ENCODE measurements around the gene AMFR. TPM values are rescaled to one million over a fixed set of nuclear protein-coding genes. Genes with fewer than 3 reads are reported as not detected.

AMFR gene
- total RNA-seq, 1 donor from 2014 or later, result 90.7 TPM

DNA sequence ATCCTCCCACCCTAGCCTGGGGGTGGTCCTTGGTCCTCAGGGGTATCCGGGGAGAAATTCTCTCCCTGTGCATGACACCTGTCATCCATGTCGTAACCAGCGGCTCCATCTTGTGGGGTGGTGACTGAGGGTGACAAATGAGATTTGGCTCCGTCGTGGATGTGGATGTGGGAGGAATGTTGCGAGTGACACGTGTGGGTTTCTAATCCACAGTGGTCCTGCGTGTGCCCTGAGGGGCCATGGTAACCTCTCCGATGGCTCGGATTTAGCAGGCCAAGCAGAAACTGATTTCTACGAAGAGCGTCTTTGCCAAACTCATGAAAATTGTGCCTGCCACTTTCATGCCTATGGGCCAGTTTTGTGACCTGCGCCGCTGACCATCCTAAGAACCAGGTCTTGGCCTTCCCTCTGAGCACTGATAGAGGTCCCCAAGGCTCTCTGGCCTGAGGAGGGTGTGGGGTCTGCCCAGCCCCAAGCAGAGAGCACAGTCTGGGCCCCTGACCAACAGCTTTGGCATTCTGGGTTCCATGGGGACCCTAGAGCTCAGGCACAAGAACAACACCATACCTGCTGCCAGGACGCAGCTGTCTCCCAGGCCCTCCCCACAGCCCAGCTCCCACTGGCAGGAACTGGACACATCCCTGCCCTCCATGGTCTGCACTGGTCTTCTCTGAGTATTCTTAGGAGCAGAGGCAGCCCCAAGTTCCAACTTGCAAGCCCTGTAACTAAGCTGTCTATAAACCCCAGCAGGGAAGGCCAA lies 79.0 kb downstream of the AMFR start:
- Mint-ChIP-seq H3K9me3 (ENCODE audit: unreplicated experiment) (no peaks in the 10 kb centered on the region), H3K4me1 (ENCODE audit: unreplicated experiment) (peaks cover 2% of the 10 kb centered on the region), H3K27me3 (ENCODE audit: unreplicated experiment) (peaks cover 10% of the 10 kb centered on the region), H3K36me3 (ENCODE audit: low read depth, unreplicated experiment) (no peaks in the 10 kb centered on the region), H3K27ac (ENCODE audit: unreplicated experiment) (no peak overlapping the region), H3K4me3 (ENCODE audit: unreplicated experiment) (no peak overlapping the region)
- no peak for DNase-seq (ENCODE audit: low spot score)
- TF ChIP-seq, protein P1, sequence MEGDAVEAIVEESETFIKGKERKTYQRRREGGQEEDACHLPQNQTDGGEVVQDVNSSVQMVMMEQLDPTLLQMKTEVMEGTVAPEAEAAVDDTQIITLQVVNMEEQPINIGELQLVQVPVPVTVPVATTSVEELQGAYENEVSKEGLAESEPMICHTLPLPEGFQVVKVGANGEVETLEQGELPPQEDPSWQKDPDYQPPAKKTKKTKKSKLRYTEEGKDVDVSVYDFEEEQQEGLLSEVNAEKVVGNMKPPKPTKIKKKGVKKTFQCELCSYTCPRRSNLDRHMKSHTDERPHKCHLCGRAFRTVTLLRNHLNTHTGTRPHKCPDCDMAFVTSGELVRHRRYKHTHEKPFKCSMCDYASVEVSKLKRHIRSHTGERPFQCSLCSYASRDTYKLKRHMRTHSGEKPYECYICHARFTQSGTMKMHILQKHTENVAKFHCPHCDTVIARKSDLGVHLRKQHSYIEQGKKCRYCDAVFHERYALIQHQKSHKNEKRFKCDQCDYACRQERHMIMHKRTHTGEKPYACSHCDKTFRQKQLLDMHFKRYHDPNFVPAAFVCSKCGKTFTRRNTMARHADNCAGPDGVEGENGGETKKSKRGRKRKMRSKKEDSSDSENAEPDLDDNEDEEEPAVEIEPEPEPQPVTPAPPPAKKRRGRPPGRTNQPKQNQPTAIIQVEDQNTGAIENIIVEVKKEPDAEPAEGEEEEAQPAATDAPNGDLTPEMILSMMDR (IDR thresholded peaks at IDR 0.05; ENCODE audit: unreplicated experiment), result no peak

DNA sequence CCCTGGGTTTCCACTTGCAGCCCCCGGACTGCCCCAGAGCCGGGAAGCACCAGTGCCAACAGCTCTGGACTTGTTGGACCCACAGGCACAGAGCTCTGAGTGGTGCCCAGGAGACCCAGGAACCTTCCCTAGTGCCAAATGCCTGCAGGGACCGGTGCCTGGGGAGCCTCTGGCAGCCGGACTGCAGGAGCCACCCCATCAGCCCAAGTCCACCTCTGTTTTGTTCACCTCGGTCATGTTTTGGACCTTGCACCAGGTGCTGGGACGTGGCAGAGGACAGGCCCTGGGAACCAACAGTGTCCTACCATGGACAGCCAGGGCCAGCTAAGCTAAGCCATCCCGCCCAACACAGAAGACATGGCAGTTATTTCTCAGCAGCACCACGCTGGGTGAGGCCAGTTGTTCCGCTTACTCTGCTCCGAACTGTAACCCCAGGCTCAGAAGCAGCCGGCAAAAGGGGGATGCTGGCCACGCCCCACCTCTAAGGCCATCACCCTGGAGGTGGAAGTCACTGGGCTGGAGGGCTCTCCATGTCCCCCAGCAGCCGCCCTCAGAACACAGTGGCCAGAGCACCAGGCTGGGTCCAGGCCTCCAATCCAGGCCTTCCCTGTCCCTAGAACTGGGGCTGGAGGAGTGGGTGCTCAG lies 79.8 kb downstream of the AMFR start:
- TF ChIP-seq, protein P1 (IDR thresholded peaks at IDR 0.05; ENCODE audit: unreplicated experiment), result no peak
- no peak for DNase-seq (ENCODE audit: low spot score)
- Mint-ChIP-seq H3K4me3 (ENCODE audit: unreplicated experiment) (no peak overlapping the region), H3K9me3 (ENCODE audit: unreplicated experiment) (no peaks in the 10 kb centered on the region), H3K4me1 (ENCODE audit: unreplicated experiment) (peaks cover 2% of the 10 kb centered on the region), H3K27me3 (ENCODE audit: unreplicated experiment) (peaks cover 7% of the 10 kb centered on the region), H3K36me3 (ENCODE audit: low read depth, unreplicated experiment) (no peaks in the 10 kb centered on the region), H3K27ac (ENCODE audit: unreplicated experiment) (no peak overlapping the region)

DNA sequence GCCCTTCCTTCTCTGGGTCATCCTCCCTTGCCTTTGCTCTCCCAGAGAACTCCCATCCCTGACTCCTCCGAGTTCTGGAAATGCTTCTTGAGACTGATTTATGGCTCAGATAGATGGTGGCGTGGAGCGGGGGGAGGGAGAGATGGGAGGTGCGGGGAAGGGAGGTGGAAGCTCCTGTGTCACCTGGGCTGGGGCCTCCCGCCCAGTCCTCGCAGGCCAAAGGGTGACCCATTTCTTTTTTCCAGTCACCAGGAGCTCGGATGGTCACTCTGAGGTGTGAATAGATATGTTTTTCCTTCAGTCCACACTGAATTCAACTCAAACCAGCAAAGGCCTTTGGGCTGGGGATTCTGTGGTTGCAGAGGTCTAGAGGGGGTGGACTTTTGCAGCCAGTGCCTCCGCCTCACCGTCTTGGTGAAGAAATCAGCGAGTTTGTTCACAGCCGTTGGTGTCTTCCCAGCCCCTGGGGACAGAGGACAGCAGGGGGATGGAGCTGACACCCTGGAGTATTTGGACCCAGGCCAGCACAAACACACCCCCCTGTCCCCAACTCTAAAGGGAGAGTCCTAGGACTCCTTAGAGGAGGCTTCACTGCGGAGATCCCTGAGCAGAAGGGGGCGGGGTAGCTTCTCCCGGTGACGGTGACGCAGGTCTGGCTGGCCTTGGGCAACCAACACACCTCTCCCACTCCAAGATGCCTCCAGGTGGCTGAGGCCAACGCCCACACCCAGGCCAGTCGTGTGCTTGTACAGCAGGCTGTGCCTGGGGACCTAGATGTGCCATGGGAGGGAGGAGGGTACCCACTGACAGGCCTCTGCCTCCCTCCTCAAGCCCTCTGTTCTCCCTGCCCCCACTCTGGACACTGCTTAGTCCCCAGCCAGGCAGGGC lies 80.6 kb downstream of the AMFR start:
- no peak overlapping the region for H3K4me3 Mint-ChIP-seq (ENCODE audit: unreplicated experiment)
- no peaks in the 10 kb centered on the region for H3K9me3 Mint-ChIP-seq (ENCODE audit: unreplicated experiment)
- DNase-seq (ENCODE audit: low spot score), result no peak
- H3K27me3 Mint-ChIP-seq (ENCODE audit: unreplicated experiment), result peaks cover 7% of the 10 kb centered on the region
- peaks cover 2% of the 10 kb centered on the region for H3K4me1 Mint-ChIP-seq (ENCODE audit: unreplicated experiment)
- H3K36me3 Mint-ChIP-seq (ENCODE audit: low read depth, unreplicated experiment), result peaks cover 3% of the 10 kb centered on the region
- TF ChIP-seq, protein P1 (IDR thresholded peaks at IDR 0.05; ENCODE audit: unreplicated experiment), result no peak
- no peak overlapping the region for H3K27ac Mint-ChIP-seq (ENCODE audit: unreplicated experiment)

DNA sequence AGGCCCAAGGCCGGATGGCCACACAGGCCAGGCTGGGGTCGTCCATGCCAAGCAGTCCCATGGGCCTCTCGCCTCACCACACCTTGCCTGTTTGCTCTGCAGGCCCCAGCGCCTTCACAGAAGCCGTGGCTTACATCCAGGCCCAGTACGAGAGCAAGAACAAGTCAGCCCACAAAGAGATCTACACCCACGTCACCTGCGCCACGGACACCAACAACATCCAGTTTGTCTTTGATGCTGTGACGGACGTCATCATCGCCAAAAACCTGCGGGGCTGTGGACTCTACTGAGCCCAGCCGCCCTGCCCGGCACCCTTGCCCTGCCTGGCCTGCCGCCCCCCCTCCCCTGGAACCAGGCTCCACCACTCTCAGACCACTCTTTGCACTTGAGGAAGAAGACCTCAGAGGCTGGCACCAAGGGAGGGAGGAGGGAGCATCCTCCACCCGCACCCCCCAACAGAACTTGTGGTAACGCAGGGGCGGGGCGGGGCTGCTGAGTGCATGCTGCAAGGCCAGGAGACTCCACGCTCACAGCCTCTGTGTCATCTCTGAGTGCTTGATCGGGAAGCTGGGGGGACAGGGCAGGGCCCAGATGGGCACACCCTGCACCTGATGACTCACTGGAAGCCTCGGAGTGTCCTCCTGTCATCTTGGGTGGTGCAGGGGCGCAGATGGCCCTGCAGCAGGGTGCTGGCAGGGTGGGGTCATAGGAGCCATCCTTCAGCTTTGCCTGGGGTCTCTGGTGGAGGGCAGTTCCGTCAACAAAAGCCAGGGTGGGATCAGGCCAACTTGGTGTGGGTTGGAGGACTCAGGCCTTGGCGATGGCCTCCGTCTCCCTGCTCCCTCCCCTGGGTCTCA lies 81.5 kb downstream of the AMFR start:
- Mint-ChIP-seq H3K9me3 (ENCODE audit: unreplicated experiment) (no peaks in the 10 kb centered on the region), H3K27me3 (ENCODE audit: unreplicated experiment) (peaks cover 2% of the 10 kb centered on the region), H3K4me3 (ENCODE audit: unreplicated experiment) (no peak overlapping the region), H3K4me1 (ENCODE audit: unreplicated experiment) (peaks cover 2% of the 10 kb centered on the region), H3K36me3 (ENCODE audit: low read depth, unreplicated experiment) (peaks cover 3% of the 10 kb centered on the region), H3K27ac (ENCODE audit: unreplicated experiment) (no peak overlapping the region)
- DNase-seq (ENCODE audit: low spot score), result no peak
- TF ChIP-seq, protein P1 (IDR thresholded peaks at IDR 0.05; ENCODE audit: unreplicated experiment), result no peak

All from endothelial cell (in vitro differentiated cells).